Osteoblast (primary cell): ENCODE measurements around the gene RILPL2. TPM values are rescaled to one million over a fixed set of nuclear protein-coding genes. Genes with fewer than 3 reads are reported as not detected.
"Not testable (repeated sequence)": the region's sequence is repeated elsewhere in the genome, so short reads cannot be mapped to it uniquely, and the experiment has no call there.

Experiments
- DNase-seq: peaks from one replicate; pipeline ENCODE4 v3.0.0; 2011; ENCODE audit warnings: low spot score, mixed read lengths; ENCODE audit not compliant: insufficient read length; ENCODE audit errors: missing footprints
- H2AFZ ChIP-seq: 2 replicates; pipeline ENCODE4 v1.6.0; 2011; ENCODE audit warnings: mild to moderate bottlenecking, low read length
- H3K27ac ChIP-seq: 2 replicates; pipeline ENCODE4 v1.5.1; 2011; ENCODE audit warnings: mild to moderate bottlenecking, low read depth, low read length, moderate library complexity
- H3K27me3 ChIP-seq: 2 replicates; pipeline ENCODE4 v1.6.0; 2012; ENCODE audit warnings: mild to moderate bottlenecking, control low read depth, inconsistent platforms, low read length, moderate library complexity; ENCODE audit not compliant: insufficient read depth
- H3K36me3 ChIP-seq: 2 replicates; pipeline ENCODE4 v1.5.1; 2011; ENCODE audit warnings: mild to moderate bottlenecking, low read length, control low read depth, moderate library complexity; ENCODE audit not compliant: insufficient read depth
- H3K4me1 ChIP-seq: 2 replicates; pipeline ENCODE4 v1.5.1; 2011; ENCODE audit warnings: mild to moderate bottlenecking, low read length, control low read depth, moderate library complexity; ENCODE audit not compliant: insufficient read depth
- H3K4me2 ChIP-seq: 2 replicates; pipeline ENCODE4 v1.6.0; 2011; ENCODE audit warnings: mild to moderate bottlenecking, low read length; ENCODE audit not compliant: insufficient read depth
- H3K4me3 ChIP-seq: fragments of 200-600 bp; sonication (generic); 3 replicates; pipeline ENCODE4 v1.5.1; 2012; ENCODE audit warnings: mild to moderate bottlenecking, low read length, inconsistent platforms; ENCODE audit not compliant: insufficient read depth
- H3K79me2 ChIP-seq: 2 replicates; pipeline ENCODE4 v1.6.0; 2012; ENCODE audit warnings: mild to moderate bottlenecking, low read length, control low read depth, inconsistent platforms; ENCODE audit not compliant: insufficient read depth
- H3K9me3 ChIP-seq: 2 replicates; pipeline ENCODE4 v1.5.1; 2011; ENCODE audit warnings: low read depth, low read length, control low read depth
- H4K20me1 ChIP-seq: 2 replicates; pipeline ENCODE4 v1.6.0; 2012; ENCODE audit warnings: mild to moderate bottlenecking, low read length, control low read depth; ENCODE audit not compliant: insufficient read depth
- total RNA-seq: library from RNA; depleted of rRNA; stranded (reverse); fragments of >200 nt; gene quantifications from 2 replicates; pipeline ENCODE4 v1.2.3, GENCODE V29; 2012
- TF ChIP-seq, protein P1 (sequence below): IDR thresholded peaks from 2 replicates; pipeline ENCODE4 v1.5.1; 2011; ENCODE audit warnings: mild to moderate bottlenecking, low read depth, low read length, moderate library complexity; ENCODE audit errors: extremely low read depth

Gene RILPL2
- total RNA-seq: 5.1 and 5.3 TPM in 2 replicates

- peaks cover 28% of the 10 kb centered on the region for H3K4me1 ChIP-seq
- peak; percentile 98 for DNase-seq
- peaks cover 36% of the 10 kb centered on the region for H3K79me2 ChIP-seq
- no peaks in the 10 kb centered on the region for H4K20me1 ChIP-seq
- peak within 1 kb of the TSS; percentile 95 for H2AFZ ChIP-seq
- peak within 1 kb of the TSS; percentile 98 for H3K4me3 ChIP-seq
- H3K4me2 ChIP-seq: peak within 1 kb of the TSS; percentile 92
- H3K36me3 ChIP-seq: no peaks in the 10 kb centered on the region
- TF ChIP-seq, protein P1, sequence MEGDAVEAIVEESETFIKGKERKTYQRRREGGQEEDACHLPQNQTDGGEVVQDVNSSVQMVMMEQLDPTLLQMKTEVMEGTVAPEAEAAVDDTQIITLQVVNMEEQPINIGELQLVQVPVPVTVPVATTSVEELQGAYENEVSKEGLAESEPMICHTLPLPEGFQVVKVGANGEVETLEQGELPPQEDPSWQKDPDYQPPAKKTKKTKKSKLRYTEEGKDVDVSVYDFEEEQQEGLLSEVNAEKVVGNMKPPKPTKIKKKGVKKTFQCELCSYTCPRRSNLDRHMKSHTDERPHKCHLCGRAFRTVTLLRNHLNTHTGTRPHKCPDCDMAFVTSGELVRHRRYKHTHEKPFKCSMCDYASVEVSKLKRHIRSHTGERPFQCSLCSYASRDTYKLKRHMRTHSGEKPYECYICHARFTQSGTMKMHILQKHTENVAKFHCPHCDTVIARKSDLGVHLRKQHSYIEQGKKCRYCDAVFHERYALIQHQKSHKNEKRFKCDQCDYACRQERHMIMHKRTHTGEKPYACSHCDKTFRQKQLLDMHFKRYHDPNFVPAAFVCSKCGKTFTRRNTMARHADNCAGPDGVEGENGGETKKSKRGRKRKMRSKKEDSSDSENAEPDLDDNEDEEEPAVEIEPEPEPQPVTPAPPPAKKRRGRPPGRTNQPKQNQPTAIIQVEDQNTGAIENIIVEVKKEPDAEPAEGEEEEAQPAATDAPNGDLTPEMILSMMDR: no peak
- H3K27me3 ChIP-seq: no peaks in the 10 kb centered on the region
- no peaks in the 10 kb centered on the region for H3K9me3 ChIP-seq
- peak within 1 kb of the TSS; percentile 84 for H3K27ac ChIP-seq
Measured at GRCh38 chr12:123436017-123436964, at the start of gene RILPL2. RILPL2 (minus strand) TSS chr12:123436684; CDS start chr12:123436420, 264 bp downstream.

DNA sequence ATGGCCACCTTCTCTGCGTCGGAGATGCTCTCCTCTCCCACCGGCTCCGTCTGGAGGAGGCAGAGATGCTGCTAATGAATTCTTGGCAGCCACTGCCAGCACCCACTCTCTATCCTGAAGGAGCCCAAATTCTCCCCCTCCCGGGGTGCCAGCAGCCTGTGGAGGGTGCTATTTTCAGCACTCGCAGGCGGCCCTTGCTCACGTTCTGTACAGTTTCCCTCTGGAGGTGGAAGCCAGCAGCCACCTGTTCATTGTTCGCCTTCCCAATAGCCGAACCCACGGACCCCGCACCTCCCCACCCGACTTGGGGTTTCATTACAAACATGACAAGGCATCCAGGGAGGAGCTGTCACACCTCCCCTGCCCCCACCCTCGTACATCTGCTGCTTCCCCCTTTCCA, 49.3 kb upstream of the RILPL2 start:
- H3K27ac ChIP-seq: no peak overlapping the region
- no peaks in the 10 kb centered on the region for H4K20me1 ChIP-seq
- H2AFZ ChIP-seq: no peak overlapping the region
- H3K9me3 ChIP-seq: no peaks in the 10 kb centered on the region
- no peaks in the 10 kb centered on the region for H3K4me1 ChIP-seq
- H3K36me3 ChIP-seq: peaks cover 9% of the 10 kb centered on the region
- no peaks in the 10 kb centered on the region for H3K27me3 ChIP-seq
- H3K4me2 ChIP-seq: no peak overlapping the region
- H3K79me2 ChIP-seq: no peaks in the 10 kb centered on the region
- DNase-seq: peak; percentile 18
- H3K4me3 ChIP-seq: no peak overlapping the region
- TF ChIP-seq, protein P1: no peak

GRCh38 chr12:123483602-123484248, 47.2 kb upstream of the RILPL2 start:
- Histone ChIP-seq H2AFZ (no peak overlapping the region), H3K79me2 (no peaks in the 10 kb centered on the region), H4K20me1 (no peaks in the 10 kb centered on the region), H3K4me1 (peaks cover 13% of the 10 kb centered on the region), H3K27ac (no peak overlapping the region), H3K9me3 (no peaks in the 10 kb centered on the region), H3K27me3 (no peaks in the 10 kb centered on the region), H3K4me3 (no peak overlapping the region), H3K4me2 (no peak overlapping the region), H3K36me3 (peaks cover 9% of the 10 kb centered on the region)
- TF ChIP-seq, protein P1: no peak
- peak; percentile 66 for DNase-seq

DNA sequence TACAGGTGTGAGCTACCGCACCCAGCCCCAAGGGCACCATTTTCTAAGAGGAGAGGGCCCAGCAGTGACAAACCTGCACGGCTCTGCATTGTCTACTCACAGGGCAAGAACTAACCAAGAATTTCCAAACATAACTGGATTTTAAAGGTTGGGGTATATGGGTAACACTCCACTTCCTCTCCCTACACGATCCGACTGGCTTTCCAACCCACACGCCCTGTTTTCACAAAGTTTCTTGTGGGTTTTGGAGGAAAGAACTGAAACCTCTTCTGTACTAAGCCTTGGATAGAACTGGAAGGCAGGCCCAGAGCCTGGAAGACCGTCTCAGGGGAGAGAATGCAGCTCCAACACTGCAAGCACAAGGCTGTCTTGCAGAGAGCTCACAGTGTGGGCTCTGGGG, 46.4 kb upstream of the RILPL2 start:
- Histone ChIP-seq H3K79me2 (no peaks in the 10 kb centered on the region), H3K27ac (no peak overlapping the region), H2AFZ (no peak overlapping the region), H4K20me1 (no peaks in the 10 kb centered on the region), H3K27me3 (no peaks in the 10 kb centered on the region), H3K36me3 (peaks cover 13% of the 10 kb centered on the region), H3K9me3 (no peaks in the 10 kb centered on the region), H3K4me2 (no peak overlapping the region), H3K4me3 (no peak overlapping the region), H3K4me1 (peaks cover 21% of the 10 kb centered on the region)
- TF ChIP-seq, protein P1: no peak
- DNase-seq: peak; percentile 27

GRCh38 chr12:123481251-123481650, 44.8 kb upstream of the RILPL2 start:
- H3K4me2 ChIP-seq, H3K4me3 ChIP-seq, H3K27me3 ChIP-seq, H3K27ac ChIP-seq, H4K20me1 ChIP-seq, H3K9me3 ChIP-seq, H2AFZ ChIP-seq, DNase-seq, H3K79me2 ChIP-seq: not testable (repeated sequence)
- Histone ChIP-seq H3K36me3 (peaks cover 17% of the 10 kb centered on the region), H3K4me1 (peaks cover 21% of the 10 kb centered on the region)
